Measurements from ENCODE around the gene HMGCL. TPM values are rescaled to one million over a fixed set of nuclear protein-coding genes. Genes with fewer than 3 reads are reported as not detected.

HMGCL gene
- polyA plus RNA-seq, 3 donors = 17.8 to 26.7 (median 22.1) TPM

DNA sequence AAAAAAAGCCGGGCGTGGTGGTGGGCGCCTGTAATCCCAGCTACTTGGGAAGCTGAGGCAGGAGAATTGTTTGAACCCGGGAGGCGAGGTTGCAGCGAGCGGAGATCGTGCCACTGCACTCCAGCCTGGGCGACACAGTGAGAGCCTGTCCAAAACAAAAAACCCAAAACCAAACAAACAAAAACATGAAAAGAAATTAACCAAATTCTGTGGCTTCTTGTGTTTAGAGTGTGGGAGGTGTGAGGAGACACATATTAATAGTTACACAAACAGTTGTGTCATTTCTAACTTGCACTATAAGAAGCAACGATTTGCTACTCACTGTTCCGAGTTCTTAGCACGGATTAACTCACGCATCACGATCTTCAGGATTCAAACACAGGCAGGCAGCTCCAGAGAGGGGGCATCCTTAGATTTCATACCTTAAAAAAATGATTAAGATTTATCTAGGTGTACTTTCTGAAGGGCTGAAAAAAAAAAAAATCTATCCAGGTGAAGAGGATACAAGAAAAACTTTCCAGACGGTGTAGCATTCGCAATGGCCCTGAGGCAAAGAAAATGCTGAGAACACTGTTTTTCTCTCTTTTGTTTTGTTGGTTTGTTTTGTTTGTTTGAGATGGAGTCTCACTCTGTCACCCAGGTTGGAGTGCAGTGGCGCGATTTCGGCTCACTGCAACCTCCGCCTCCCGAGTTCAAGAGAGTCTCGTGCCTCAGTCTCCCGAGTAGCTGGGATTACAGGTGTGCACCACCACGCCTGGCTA is 713 bp upstream of the HMGCL start:
- intact Hi-C loops (cut with micrococcal nuclease) = no loop called here
- no peak for DNase-seq

DNA sequence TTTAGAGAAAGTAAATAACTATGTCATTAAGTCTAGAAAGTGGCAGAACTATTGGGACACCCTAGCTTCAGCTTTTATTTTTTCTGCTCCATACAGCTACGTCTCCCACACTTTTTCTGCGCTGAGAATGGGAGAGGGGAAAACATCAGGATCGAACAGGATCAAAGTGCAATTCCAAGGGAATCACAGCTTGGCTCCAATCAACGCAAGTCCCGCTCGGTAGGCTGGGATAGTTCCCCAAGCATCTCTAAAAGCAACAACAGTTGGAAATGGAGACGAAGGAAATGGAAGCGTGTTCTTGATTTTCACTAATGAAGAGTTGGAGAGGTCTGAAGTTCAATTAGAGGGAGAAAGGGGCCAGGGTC is 536 bp downstream of the HMGCL start:
- 0% methylated on average over 4 of the region's 8 CpGs for WGBS (ENCODE audit: insufficient coverage)

More for the DNA sequence above, 713 bp upstream of the HMGCL start:
- Histone ChIP-seq H3K4me1 (ENCODE audit: control insufficient read depth in 1 of 2, insufficient read depth in 2 of 2, low read length in 2 of 2) (peaks cover 10 to 19% of the 10 kb centered on the region in 2 donors), H3K79me2 (ENCODE audit: insufficient read depth, low read length) (peaks cover 15% of the 10 kb centered on the region), H3K9me3 (replicated peaks in 1 of 2; ENCODE audit: control insufficient read depth in 1 of 2, insufficient read depth in 1 of 2, low read length in 2 of 2) (no peaks in the 10 kb centered on the region), H3K27me3 (ENCODE audit: control insufficient read depth in 2 of 2, insufficient read depth in 2 of 2, low read length in 2 of 2) (no peaks in the 10 kb centered on the region), H2AFZ (ENCODE audit: insufficient read depth, low read depth, low read length, poor library complexity, severe bottlenecking) (peak overlapping the region; percentile 89), H3K27ac (ENCODE audit: low read depth in 1 of 2, low read length in 2 of 2) (peak overlapping the region; percentile 84 to 99), H3K4me2 (replicated peaks; ENCODE audit: extremely low read depth, low read length, poor library complexity, severe bottlenecking) (peak overlapping the region; percentile 83), H3K36me3 (replicated peaks in 1 of 2; ENCODE audit: control insufficient read depth in 1 of 2, insufficient read depth in 2 of 2, low read length in 2 of 2) (no peaks in the 10 kb centered on the region), H3K4me3 (replicated peaks in 1 of 3; ENCODE audit: low read depth in 2 of 3, low read length in 3 of 3) (peak overlapping the region; percentile 83 to 90 (median 87)), H4K20me1 (ENCODE audit: insufficient read depth, low read length) (no peaks in the 10 kb centered on the region), H3K9ac (ENCODE audit: insufficient read depth, low read length, poor library complexity, severe bottlenecking) (peak overlapping the region; percentile 99)
- H3K9me3 Mint-ChIP-seq = no peaks in the 10 kb centered on the region
- H3K27me3 Mint-ChIP-seq (ENCODE audit: low read depth in 3 of 3) = peaks cover 0 to 2% (median 0%) of the 10 kb centered on the region in 3 donors
- TF ChIP-seq, protein P1, sequence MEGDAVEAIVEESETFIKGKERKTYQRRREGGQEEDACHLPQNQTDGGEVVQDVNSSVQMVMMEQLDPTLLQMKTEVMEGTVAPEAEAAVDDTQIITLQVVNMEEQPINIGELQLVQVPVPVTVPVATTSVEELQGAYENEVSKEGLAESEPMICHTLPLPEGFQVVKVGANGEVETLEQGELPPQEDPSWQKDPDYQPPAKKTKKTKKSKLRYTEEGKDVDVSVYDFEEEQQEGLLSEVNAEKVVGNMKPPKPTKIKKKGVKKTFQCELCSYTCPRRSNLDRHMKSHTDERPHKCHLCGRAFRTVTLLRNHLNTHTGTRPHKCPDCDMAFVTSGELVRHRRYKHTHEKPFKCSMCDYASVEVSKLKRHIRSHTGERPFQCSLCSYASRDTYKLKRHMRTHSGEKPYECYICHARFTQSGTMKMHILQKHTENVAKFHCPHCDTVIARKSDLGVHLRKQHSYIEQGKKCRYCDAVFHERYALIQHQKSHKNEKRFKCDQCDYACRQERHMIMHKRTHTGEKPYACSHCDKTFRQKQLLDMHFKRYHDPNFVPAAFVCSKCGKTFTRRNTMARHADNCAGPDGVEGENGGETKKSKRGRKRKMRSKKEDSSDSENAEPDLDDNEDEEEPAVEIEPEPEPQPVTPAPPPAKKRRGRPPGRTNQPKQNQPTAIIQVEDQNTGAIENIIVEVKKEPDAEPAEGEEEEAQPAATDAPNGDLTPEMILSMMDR (IDR thresholded peaks at IDR 0.05) = no peak
- peaks cover 0 to 2% of the 10 kb centered on the region in 2 donors for H3K36me3 Mint-ChIP-seq
- 100% methylated on average over 5 of the region's 24 CpGs for WGBS (ENCODE audit: insufficient coverage)
- H3K4me1 Mint-ChIP-seq = peaks cover 22% of the 10 kb centered on the region
- peak overlapping the region; percentile 92 to 98 for H3K4me3 Mint-ChIP-seq
- H3K27ac Mint-ChIP-seq = peak overlapping the region; percentile 95 to 99 (median 97)

More for the DNA sequence above, 536 bp downstream of the HMGCL start:
- peaks cover 22% of the 10 kb centered on the region for H3K4me1 Mint-ChIP-seq
- Histone ChIP-seq H3K27ac (ENCODE audit: low read depth in 1 of 2, low read length in 2 of 2) (peak overlapping the region; percentile 84 to 99), H3K4me2 (replicated peaks; ENCODE audit: extremely low read depth, low read length, poor library complexity, severe bottlenecking) (peak overlapping the region; percentile 83), H3K36me3 (replicated peaks in 1 of 2; ENCODE audit: control insufficient read depth in 1 of 2, insufficient read depth in 2 of 2, low read length in 2 of 2) (peaks cover 0 to 8% of the 10 kb centered on the region in 2 donors), H3K9ac (ENCODE audit: insufficient read depth, low read length, poor library complexity, severe bottlenecking) (peak overlapping the region; percentile 99), H3K79me2 (ENCODE audit: insufficient read depth, low read length) (peaks cover 15% of the 10 kb centered on the region), H3K27me3 (ENCODE audit: control insufficient read depth in 2 of 2, insufficient read depth in 2 of 2, low read length in 2 of 2) (no peaks in the 10 kb centered on the region), H3K4me3 (replicated peaks in 1 of 3; ENCODE audit: low read depth in 2 of 3, low read length in 3 of 3) (peak overlapping the region; percentile 83 to 90 (median 87)), H3K9me3 (replicated peaks in 1 of 2; ENCODE audit: control insufficient read depth in 1 of 2, insufficient read depth in 1 of 2, low read length in 2 of 2) (no peaks in the 10 kb centered on the region), H4K20me1 (ENCODE audit: insufficient read depth, low read length) (no peaks in the 10 kb centered on the region), H3K4me1 (ENCODE audit: control insufficient read depth in 1 of 2, insufficient read depth in 2 of 2, low read length in 2 of 2) (peaks cover 10 to 19% of the 10 kb centered on the region in 2 donors), H2AFZ (ENCODE audit: insufficient read depth, low read depth, low read length, poor library complexity, severe bottlenecking) (peak overlapping the region; percentile 89)
- H3K4me3 Mint-ChIP-seq = peak overlapping the region; percentile 92 to 98
- DNase-seq = no peak
- peaks cover 7% of the 10 kb centered on the region in 2 donors for H3K36me3 Mint-ChIP-seq
- H3K27me3 Mint-ChIP-seq (ENCODE audit: low read depth in 3 of 3) = peaks cover 0 to 2% (median 0%) of the 10 kb centered on the region in 3 donors
- TF ChIP-seq, protein P1 (IDR thresholded peaks at IDR 0.05) = no peak
- H3K27ac Mint-ChIP-seq = peak overlapping the region; percentile 95 to 99 (median 97)
- intact Hi-C loops (cut with micrococcal nuclease) = no loop called here
- no peaks in the 10 kb centered on the region for H3K9me3 Mint-ChIP-seq
